Melanocyte of skin (primary cell): Measurements from ENCODE around the gene TTC13. TPM values are rescaled to one million over a fixed set of nuclear protein-coding genes. Genes with fewer than 3 reads are reported as not detected.

ENCODE experiments used
- small RNA-seq, 2 donors: library from RNA; depleted of rRNA; stranded (forward); fragments of <200 nt; gene quantifications; one replicate each; pipeline ENCODE3, GENCODE V24; 2012
- total RNA-seq, 2 donors: library from RNA; depleted of rRNA; stranded (reverse); fragments of >200 nt; gene quantifications; 2 replicates each; pipeline ENCODE4 v1.2.3, GENCODE V29; 2012

TTC13 gene, protein sequence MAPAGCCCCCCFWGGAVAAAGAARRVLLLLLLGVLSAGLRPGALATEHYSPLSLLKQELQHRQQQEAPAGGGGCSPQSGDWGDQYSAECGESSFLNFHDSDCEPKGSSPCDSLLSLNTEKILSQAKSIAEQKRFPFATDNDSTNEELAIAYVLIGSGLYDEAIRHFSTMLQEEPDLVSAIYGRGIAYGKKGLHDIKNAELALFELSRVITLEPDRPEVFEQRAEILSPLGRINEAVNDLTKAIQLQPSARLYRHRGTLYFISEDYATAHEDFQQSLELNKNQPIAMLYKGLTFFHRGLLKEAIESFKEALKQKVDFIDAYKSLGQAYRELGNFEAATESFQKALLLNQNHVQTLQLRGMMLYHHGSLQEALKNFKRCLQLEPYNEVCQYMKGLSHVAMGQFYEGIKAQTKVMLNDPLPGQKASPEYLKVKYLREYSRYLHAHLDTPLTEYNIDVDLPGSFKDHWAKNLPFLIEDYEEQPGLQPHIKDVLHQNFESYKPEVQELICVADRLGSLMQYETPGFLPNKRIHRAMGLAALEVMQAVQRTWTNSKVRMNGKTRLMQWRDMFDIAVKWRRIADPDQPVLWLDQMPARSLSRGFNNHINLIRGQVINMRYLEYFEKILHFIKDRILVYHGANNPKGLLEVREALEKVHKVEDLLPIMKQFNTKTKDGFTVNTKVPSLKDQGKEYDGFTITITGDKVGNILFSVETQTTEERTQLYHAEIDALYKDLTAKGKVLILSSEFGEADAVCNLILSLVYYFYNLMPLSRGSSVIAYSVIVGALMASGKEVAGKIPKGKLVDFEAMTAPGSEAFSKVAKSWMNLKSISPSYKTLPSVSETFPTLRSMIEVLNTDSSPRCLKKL
- 10 to 100 TPM; 11.4 to 15.3 TPM for total RNA-seq

DNA sequence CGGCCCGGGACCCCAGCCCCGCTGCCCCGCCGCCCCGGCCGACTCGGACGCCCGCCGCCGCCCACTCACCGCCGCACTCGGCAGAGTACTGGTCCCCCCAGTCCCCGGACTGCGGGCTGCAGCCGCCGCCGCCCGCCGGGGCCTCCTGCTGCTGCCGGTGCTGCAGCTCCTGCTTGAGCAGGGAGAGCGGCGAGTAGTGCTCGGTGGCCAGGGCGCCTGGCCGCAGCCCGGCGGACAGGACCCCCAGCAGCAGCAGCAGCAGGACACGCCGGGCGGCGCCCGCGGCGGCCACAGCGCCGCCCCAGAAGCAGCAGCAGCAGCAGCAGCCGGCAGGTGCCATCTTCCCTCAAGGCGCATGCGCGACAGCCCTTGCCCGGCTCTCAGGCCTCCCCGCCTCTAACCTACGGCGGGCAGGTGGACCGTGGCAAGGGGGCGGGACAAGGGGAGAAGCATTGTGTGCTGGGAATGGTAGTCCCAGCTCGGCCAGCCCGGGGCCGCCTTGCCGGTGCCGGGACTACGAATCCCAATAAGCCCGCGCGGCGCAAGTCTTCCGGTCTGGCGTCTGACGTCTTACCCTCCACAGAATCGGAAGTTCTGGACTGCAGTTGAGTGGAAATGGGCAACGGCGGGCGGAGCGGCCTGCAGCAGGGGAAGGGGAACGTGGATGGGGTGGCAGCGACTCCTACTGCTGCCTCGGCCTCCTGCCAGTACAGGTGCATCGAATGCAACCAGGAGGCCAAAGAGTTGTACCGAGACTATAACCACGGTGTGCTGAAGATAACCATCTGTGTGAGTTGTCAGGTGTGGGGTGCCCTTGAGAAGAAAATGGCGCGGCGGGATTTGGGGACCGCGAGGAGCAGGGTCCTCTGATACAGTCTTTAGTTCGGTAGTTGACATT, at the start of gene TTC13, which contains the start of gene ARV1:
TTC13 (minus strand) TSS at position 371 of the 898 bp plus-strand sequence; CDS start at position 340, 31 bp downstream.
ARV1 (plus strand) TSS at position 604 of the 898 bp plus-strand sequence; CDS start at position 616, 12 bp downstream.

DNA sequence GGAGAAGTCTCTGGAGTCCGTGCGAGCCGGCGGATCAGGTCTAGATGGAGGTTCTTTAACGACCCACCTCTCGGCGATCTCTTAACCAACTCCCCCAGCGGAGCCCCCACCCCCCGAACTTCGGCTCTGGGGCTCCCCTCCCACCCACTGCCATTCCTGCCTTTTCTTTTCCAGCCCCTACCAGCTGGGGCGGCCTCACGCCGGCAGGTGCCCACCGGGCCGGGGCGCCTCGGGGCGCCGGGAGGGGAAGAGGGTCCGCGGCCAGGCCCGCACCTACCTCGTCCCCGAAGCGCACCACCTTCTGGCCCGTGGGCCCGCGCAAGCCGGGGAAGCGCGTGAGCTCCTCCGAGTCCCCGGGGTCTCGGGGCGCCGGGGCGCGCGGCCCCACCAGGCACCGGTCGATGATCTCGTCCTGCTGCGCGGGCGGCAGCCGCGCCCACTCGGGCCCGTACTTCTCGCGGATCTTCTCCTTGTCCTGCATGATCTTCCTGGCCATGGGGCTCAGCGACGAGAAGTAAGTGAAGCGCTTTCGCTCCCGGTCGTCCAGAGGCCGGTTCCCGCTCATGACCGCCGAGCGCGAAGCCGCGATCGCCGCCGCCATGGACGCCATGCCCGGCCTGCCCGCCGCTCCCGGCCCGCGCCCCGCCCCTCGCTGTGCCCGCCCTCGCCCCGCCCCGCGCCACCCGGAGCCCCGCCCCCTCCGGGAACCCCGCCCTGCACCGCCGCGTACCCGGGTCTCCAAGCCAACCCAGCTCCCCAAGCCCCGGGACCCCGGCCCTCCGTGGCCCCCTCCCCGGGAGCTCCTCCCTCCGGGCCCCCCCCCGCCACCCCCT, 110.5 kb downstream of the TTC13 start, which contains the start of gene C1orf198:
C1orf198 (minus strand) TSS at position 619 of the 833 bp plus-strand sequence; CDS start at position 610, 9 bp downstream.

Small RNA genes within 50 kb of the gene (small RNA-seq; reads per million reads assigned to genes)
- 0 reads per million in 2 donors for gene RN7SL837P

Other genes with a start within 250 kb of the TTC13 start
- gene CAPN9, start 231.5 kb downstream of the TTC13 start, total RNA-seq: not detected
- gene C1orf198, start 110.3 kb downstream of the TTC13 start, total RNA-seq: 100 to 1,000 TPM; 106 to 180 TPM
- gene ARV1, start 233 bp upstream of the TTC13 start, total RNA-seq: 10 to 100 TPM; 32.0 to 33.0 TPM
- gene FAM89A, start 61.4 kb upstream of the TTC13 start, total RNA-seq: 10 to 100 TPM; 36.5 to 57.9 TPM
- under 1 TPM in 1 of 2 donors, not detected in 1; under 0.01 TPM for gene TRIM67, start 183.2 kb upstream of the TTC13 start, total RNA-seq